ENCODE measurements around the gene DDO.
A peak's percentile ranks its signal among the peaks of the same experiment; 100 is the strongest.

The DDO gene

DNA sequence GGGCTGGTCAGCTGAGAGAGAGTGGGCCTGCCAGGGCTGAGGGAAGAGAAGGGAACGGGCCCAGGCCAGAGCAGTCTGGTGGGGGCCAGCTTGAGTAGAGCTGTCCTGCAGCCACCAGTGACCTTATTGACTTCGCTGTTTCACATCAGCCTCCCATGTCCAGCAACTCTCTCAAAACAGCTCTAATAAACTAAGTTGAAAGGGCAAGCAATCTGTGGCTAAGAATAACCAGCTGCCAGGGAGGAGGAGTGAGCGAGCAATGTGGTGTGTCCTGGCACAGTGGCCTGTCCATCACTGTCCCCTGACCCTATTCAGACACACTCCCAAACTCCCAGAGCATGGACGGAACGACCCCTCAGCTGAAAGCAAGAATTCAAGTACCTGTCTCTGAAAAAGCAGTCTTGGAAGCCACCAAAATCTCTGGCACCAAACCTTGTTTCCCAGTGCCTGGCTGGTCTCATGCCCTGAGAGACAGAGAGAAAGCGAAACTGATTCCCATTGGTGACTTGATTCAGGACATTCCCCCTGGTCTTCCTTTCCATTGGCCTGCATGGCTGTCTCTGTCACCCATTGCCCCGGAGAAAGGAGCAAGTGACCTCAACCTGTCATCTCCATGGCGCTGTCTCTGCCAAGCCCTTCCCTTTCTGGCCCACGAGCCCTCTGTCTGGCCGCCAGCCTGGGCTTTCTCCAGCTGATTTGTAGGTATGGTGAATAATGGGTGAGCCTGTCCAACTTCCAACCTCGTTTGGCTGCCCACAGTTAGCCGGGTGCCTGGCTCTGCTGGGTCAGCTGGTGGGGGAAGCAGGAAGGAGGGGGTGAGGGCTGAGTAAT lies at the start of gene DDO:
Gene DDO, minus strand, starts transcription at position 490 of the 831 bp plus-strand sequence. CDS start 2,113 bp downstream, outside the sequence.
- DNase-seq = peak; percentile 86

DNA sequence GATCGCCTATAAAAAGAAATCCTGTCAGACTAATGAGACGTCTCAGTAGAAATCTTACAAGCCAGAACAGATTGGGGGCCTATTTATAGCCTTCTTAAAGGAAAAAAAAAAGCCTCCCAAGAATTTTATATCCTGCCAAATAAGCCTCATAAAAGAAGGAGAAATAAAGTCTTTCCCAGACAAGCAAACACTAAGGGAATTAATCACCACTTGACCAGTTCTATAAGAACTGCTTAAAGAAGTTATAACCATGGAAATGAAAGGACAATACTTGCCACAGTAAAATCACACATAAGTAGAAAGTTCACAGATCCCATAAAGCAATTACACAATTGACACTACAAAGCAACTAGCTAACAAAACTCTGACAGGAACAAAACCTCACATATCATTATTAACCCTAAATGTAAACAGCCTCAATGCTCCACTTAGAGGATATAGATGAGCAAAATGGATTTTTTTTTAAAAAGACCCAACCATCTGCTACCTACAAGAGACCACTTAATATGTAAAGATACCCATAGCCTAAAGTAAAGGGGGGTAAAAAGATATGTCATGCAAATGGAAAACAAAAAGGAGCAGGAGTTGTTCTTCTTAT lies 47.6 kb upstream of the DDO start:
- no peak for DNase-seq

- no peak for DNase-seq
Observed at GRCh38 chr6:110461376-110461775, 46.0 kb upstream of the DDO start.

DNA sequence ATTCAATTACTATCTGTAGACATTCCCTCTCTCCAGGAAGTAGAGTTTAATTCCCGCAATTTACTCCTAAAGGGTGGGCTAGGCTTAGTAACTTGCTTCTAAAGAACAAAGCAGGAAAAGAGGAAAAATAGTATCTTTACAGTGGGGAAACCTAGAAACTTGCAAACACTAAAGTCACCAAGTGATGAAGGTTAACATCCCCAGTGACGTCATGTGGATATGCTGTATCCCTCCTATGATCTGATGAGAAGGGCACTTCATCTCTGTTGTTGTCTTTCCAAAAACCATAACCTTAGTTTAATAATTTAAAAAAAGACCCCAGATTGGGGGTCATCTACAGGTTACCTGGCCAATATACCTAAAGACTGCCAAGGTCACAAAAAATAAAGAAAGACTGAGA lies 43.8 kb upstream of the DDO start:
- DNase-seq = no peak

GRCh38 chr6:110458476-110458875 lies 43.1 kb upstream of the DDO start:
- DNase-seq = no peak

- DNase-seq = peak; percentile 65
Observed at GRCh38 chr6:110457567-110458175, 42.3 kb upstream of the DDO start.

DNA sequence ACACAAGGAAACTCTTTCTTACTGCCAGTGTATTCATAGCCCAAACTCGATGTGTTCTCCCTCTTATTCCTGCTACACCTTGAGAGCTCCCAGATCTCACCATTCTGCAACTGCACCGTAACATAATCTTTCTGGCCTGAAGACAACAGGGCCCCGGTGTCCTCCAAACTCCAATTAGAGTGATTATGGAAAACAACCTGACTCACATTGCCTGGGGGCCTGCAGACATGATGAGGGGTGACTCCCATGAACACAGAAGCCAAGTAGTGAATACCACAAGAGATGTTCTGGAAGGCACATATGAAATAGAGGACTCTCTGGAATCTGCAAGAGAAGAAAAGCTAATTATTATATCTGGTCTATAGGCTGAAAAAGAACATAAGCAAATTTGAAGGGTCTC lies 41.3 kb upstream of the DDO start:
- DNase-seq = no peak

DNA sequence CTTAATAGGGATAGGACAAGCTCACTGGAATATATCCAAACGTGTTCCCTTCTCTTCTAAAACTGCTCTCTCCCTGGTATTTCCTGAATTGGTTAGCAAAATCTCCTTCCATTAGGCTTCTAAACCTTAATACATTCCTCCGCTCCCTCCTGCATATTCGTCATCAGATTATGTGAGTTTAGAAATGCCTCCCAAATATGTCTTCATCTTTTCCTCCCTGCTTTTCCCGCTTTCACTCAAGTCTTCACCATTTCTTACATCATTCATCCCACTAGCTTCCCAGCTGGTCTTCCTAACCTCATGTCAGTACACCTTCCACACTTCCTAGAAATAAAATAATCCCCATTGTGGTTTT lies 34.1 kb upstream of the DDO start:
- no peak for DNase-seq

- no peak for DNase-seq
Observed at GRCh38 chr6:110448846-110449540, 33.6 kb upstream of the DDO start.

DNA sequence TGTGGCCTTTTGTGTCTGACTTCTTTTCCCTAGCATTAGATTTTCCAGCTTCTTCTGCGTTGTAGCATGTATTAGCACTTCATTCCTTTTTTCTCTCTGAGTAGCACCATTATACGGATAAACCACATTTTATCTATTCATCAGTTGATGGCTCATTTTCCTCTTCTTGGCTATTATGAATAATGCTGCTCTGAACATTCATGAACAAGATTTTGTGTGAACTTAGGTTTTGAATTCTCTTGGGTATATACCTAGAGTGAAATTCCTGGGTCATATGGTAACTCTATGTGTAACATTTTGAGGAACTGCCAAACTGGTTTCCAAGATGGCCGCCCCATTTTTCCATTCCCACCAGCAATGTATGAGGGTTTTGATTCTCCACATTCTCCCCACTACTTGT lies 32.4 kb upstream of the DDO start:
- no peak for DNase-seq

GRCh38 chr6:110446405-110446804 lies 31.0 kb upstream of the DDO start:
- DNase-seq = peak; percentile 46

DNA sequence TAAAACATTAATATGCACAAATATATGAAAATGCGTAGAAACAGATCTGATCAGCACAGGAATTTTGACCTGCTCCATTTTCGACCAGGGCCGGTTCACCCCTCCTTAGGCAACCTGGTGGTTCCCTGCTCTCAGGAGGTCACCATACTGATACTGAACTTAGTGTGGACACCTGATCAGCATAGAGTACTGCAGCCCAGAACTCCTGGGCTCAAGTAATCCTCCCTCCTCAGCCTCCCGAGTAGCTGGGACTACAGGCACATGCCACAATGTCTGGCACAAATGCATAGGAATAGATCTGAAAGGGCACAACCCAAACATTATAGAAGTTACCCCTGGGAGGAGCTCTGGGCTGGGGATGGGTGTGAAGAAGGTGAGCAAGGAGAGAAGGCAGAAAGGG lies 24.7 kb upstream of the DDO start:
- no peak for DNase-seq

DNA sequence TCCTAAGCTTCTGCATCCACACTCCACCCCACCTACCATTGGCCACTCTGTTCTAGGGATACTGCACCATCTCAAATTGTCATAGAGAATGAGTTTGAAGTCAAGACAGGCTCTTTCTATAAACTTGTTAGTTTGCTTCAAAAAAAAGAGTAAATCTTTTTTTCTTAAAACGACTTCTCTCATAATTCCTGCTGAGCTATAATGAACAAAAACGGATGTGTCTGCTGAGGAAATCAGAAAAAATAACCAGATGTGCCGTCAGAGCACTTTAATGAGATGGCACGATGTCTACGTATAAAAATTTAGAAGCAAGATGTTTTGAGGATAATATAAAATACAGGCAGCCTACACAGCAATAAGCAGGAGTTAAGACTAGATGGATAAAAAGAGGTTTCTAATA lies 24.0 kb upstream of the DDO start:
- no peak for DNase-seq

DNA sequence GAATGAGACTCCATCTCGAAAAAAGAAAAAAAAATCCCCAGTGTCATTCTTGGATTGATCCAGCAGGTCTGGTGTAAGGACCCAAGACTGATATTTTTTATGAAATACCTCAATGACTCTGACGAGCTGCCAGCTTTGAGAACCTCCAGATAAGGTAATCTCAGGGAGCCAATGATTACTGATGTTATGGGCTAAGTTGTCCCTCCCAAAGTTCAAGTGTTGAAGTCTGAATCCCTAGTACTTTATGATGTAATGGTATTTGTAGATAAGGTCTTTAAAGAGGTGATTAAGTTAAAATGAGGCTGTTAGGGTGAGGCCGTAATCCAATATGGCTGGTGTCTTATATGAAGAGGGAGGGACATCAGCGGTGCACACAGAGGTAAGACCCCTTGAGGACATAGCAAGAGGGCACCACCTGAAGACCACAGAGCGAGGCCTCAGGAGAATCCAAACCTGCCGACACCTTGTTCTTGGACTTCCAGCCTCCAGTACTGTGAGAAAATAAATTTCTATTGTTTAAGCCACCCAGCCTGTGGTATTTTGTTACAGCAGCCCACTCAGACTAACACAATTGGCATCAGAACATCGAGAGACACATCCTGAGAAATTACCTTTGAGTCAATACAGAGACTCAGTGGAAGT lies 19.7 kb upstream of the DDO start:
- no peak for DNase-seq

- no peak for DNase-seq
Observed at GRCh38 chr6:110432285-110432900, 17.0 kb upstream of the DDO start.

- DNase-seq = no peak
Observed at GRCh38 chr6:110430741-110431140, 15.4 kb upstream of the DDO start.

DNA sequence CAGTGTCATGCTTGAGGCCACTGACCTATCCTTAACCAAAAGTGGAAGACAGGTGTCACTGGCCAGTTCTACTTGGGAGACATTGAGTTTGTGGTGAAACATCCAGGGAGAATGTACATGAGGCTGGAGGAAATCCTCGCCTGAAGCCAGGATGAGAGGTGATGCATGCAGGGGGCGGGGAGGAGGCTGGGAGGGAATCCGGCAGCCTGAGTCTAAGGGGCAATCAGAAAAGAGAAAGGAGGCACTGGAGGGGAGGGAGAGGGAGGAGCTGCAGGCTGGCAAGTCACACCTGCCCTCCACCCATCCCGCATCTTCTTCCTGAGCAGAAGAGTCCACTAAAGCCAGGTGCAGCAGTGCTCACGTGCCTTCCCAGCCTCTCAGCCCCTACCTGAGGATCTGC lies 14.9 kb upstream of the DDO start:
- peak; percentile 61 for DNase-seq

DNA sequence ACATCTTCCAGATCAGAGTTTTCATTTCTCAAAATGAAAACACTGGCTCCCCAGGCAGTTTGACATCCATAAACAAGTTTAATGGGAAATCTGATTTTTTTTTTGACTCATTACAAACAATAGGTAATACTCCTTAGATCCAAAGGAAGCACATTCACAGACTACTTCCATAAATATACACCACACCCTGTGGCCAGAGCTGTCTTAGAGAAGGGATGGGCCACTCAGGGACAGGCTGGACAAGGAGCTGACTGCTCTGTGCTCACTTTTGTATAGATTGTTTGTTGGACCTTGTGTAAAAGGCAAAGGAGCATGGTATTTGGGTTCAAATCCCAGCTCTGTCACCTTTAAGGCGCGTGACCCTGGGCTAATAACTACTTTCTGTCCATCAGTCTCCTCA lies 12.8 kb upstream of the DDO start:
- no peak for DNase-seq

GRCh38 chr6:110425816-110426215 lies 10.4 kb upstream of the DDO start:
- DNase-seq = no peak

- no peak for DNase-seq
Observed at GRCh38 chr6:110422444-110422822, 7.1 kb upstream of the DDO start.

DNA sequence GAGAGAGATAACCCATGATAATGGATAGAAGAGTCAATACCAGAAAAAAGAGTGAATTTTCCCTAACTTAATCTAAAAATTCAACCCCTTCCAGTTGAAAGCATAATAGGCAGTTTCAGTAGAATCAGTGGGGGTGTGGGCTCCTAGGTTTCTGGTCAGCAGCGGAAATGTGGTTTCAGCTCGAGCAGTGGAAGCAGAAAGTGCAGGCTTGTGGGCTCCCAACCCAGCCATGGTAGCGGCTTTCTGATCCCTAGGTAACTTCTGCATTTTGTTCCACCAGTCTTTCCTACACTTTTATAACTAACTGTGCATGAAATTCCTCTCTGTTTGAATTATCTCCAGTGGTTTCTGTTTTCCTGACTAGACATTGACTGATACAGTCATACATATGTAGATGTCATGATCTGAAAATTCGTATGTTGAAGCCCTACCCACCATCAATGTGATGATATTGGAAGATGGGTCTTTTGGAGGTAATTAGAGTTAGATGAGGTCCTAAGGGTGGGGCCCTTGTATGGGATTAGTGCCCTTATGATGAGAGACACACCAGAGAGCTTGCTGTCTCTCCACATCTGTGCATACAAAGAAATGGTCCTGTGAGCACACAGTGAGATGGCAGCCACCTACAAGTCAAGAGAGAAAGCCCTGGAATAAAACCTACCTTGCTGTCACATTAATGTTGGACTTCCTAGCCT lies 6.5 kb upstream of the DDO start:
- DNase-seq = no peak
